Right cardiac atrium (tissue), 5 donors: ENCODE results near the gene ARHGAP35. TPM values are rescaled to one million over a fixed set of nuclear protein-coding genes. Genes with fewer than 3 reads are reported as not detected.
A peak's percentile ranks its signal among the peaks of the same experiment; 100 is the strongest.

Experiments
- ATAC-seq, 2 donors: fragments of 200-7000 bp; cut with Tn5 transposase; one replicate each; pipeline versions ENCODE4 v1.8.0 to v1.9.1; 2020; ENCODE audit warnings: moderate library complexity in 2 of 2, mild to moderate bottlenecking in 1 of 2
- DNase-seq, 3 donors: peaks; one replicate each; pipeline ENCODE4 v3.0.0-alpha.2; 2020
- H3K27ac ChIP-seq: one replicate; pipeline ENCODE4 v1.5.1; 2013; ENCODE audit warnings: mild to moderate bottlenecking, low read length, control low read depth, moderate library complexity
- H3K27me3 ChIP-seq: one replicate; pipeline ENCODE4 v1.6.1; 2013; ENCODE audit not compliant: control insufficient read depth, insufficient read depth
- H3K4me1 ChIP-seq: one replicate; pipeline ENCODE4 v1.6.1; 2013; ENCODE audit warnings: low read length; ENCODE audit not compliant: control insufficient read depth, insufficient read depth
- H3K4me3 ChIP-seq: one replicate; pipeline ENCODE4 v1.5.1; 2013; ENCODE audit warnings: low read length, control low read depth
- H3K9me3 ChIP-seq: one replicate; pipeline ENCODE4 v1.6.1; 2013; ENCODE audit warnings: low read length; ENCODE audit not compliant: control insufficient read depth
- WGBS: extraction: QIAGEN DNeasy Blood & Tissue Kit; methylation state at CpG from one replicate; pipeline ENCODE4 v1.1.7; 2013; 5-methylcytosine and 5-hydroxymethylcytosine counted together
- intact Hi-C, 4 donors: fragments of 100-400 bp; cut with DNase I; formaldehyde crosslinking; loops; one replicate each; pipeline versions ENCODE4 v1.11.0 to v1.14.0; 2022 to 2023
- polyA plus RNA-seq: library from polyadenylated mRNA; stranded (reverse); fragments of 200-250 nt; gene quantifications from one replicate; pipeline ENCODE4 v1.2.3, GENCODE V29; 2013
- total RNA-seq, 4 donors: library from RNA; stranded (reverse); fragmentation: NEBNext Ultra II Directional; extraction: Animal tissue kit (Norgen Biotek cat#: 25700); gene quantifications; one replicate each; pipeline ENCODE4 v1.2.1, GENCODE V29; 2021
- donor health status: healthy with polysubstance abuse.
- donor health status: DM: no; HTN: yes; CAD: no.
- donor health status: DM: no; HTN: no; CAD: no.
- donor health status: DM: no; HTN: yes; CAD: no; lungs with severe emphysema.
- donor health status: DM: yes; HTN: yes; CAD: no.

Gene ARHGAP35
- total and polyA plus RNA-seq, 5 donors = 46.6 to 85.6 (median 75.9) TPM

GRCh38 chr19:46859637-46860124, 1.1 kb upstream of the ARHGAP35 start:
- 13% methylated on average over 18 of the region's 18 CpGs for WGBS
- peaks cover 9% of the 10 kb centered on the region for H3K4me1 ChIP-seq
- no peaks in the 10 kb centered on the region for H3K9me3 ChIP-seq
- H3K27me3 ChIP-seq = no peaks in the 10 kb centered on the region
- intact Hi-C loops = loop anchor here (2.0 to 10.0 kb wide), 5 partner anchors 55 to 133 kb away; no protein-coding TSS in a partner anchor
- DNase-seq = peak; percentile 79 to 88 (median 87)
- H3K27ac ChIP-seq = peak overlapping the region; percentile 66
- ATAC-seq = no peak
- H3K4me3 ChIP-seq = no peak overlapping the region

GRCh38 chr19:46860125-46860845, 512 bp upstream of the ARHGAP35 start:
- Histone ChIP-seq H3K27me3 (no peaks in the 10 kb centered on the region), H3K4me1 (peaks cover 12% of the 10 kb centered on the region), H3K9me3 (no peaks in the 10 kb centered on the region), H3K27ac (peak overlapping the region; percentile 86), H3K4me3 (peak overlapping the region; percentile 100)
- under 1% methylated on average over 89 of the region's 89 CpGs for WGBS
- intact Hi-C loops = loop anchor here in 3 of 4 donors (5.0 to 10.0 kb wide), 4 partner anchors 55 to 132 kb away; no protein-coding TSS in a partner anchor
- DNase-seq = peak; percentile 99 to 100 (median 99)
- ATAC-seq = peak; percentile 93 to 94

- WGBS = 1% methylated on average over 19 of the region's 19 CpGs
- DNase-seq = peak in 2 of 3 donors; percentile 58 to 66
- H3K9me3 ChIP-seq = no peaks in the 10 kb centered on the region
- H3K4me1 ChIP-seq = peaks cover 17% of the 10 kb centered on the region
- H3K27ac ChIP-seq = peak overlapping the region; percentile 82
- H3K4me3 ChIP-seq = peak overlapping the region; percentile 100
- H3K27me3 ChIP-seq = no peaks in the 10 kb centered on the region
- intact Hi-C loops = loop anchor here in 3 of 4 donors (5.0 to 10.0 kb wide), 4 partner anchors 53 to 130 kb away; no protein-coding TSS in a partner anchor
- ATAC-seq = no peak
Measured at GRCh38 chr19:46861691-46862502, 1.1 kb downstream of the ARHGAP35 start.

- Histone ChIP-seq H3K27me3 (no peaks in the 10 kb centered on the region), H3K9me3 (no peaks in the 10 kb centered on the region), H3K4me1 (peaks cover 17% of the 10 kb centered on the region), H3K27ac (peak overlapping the region; percentile 82), H3K4me3 (peak overlapping the region; percentile 100)
- no peak for ATAC-seq
- peak in 1 of 3 donors; percentile 41 for DNase-seq
- WGBS = 8% methylated on average over 9 of the region's 9 CpGs
- intact Hi-C loops = loop anchor here in 3 of 4 donors (5.0 to 10.0 kb wide), 4 partner anchors 52 to 130 kb away; no protein-coding TSS in a partner anchor
Measured at GRCh38 chr19:46862503-46862834, 1.7 kb downstream of the ARHGAP35 start.

- Histone ChIP-seq H3K4me1 (peaks cover 17% of the 10 kb centered on the region), H3K4me3 (peak overlapping the region; percentile 100), H3K9me3 (no peaks in the 10 kb centered on the region), H3K27me3 (no peaks in the 10 kb centered on the region), H3K27ac (peak overlapping the region; percentile 82)
- ATAC-seq = no peak
- peak in 1 of 3 donors; percentile 48 for DNase-seq
- intact Hi-C loops = loop anchor here in 3 of 4 donors (5.0 to 10.0 kb wide), 4 partner anchors 52 to 129 kb away; no protein-coding TSS in a partner anchor
- WGBS = 28% methylated on average over 4 of the region's 4 CpGs
Measured at GRCh38 chr19:46862974-46863632, 2.3 kb downstream of the ARHGAP35 start.

- H3K4me3 ChIP-seq = peak overlapping the region; percentile 100
- ATAC-seq = no peak
Measured at GRCh38 chr19:46863818-46864629, 3.2 kb downstream of the ARHGAP35 start.

GRCh38 chr19:46866407-46867136, 5.8 kb downstream of the ARHGAP35 start:
- Histone ChIP-seq H3K27ac (peak overlapping the region; percentile 42), H3K27me3 (no peaks in the 10 kb centered on the region), H3K4me1 (peaks cover 17% of the 10 kb centered on the region), H3K9me3 (no peaks in the 10 kb centered on the region), H3K4me3 (no peak overlapping the region)
- ATAC-seq (no peak), DNase-seq (no peak)
- 40% methylated on average over 3 of the region's 3 CpGs for WGBS
- intact Hi-C loops = loop anchor here in 3 of 4 donors (10.0 kb wide), 2 partner anchors 48 to 58 kb away; no protein-coding TSS in a partner anchor

More at GRCh38 chr19:46863818-46864629, 3.2 kb downstream of the ARHGAP35 start:
- DNase-seq = peak in 1 of 3 donors; percentile 63
- 21% methylated on average over 6 of the region's 6 CpGs for WGBS
- H3K27me3 ChIP-seq = no peaks in the 10 kb centered on the region
- no peaks in the 10 kb centered on the region for H3K9me3 ChIP-seq
- H3K27ac ChIP-seq = peak overlapping the region; percentile 80
- intact Hi-C loops = loop anchor here in 3 of 4 donors (5.0 to 10.0 kb wide), 4 partner anchors 51 to 128 kb away; no protein-coding TSS in a partner anchor
- H3K4me1 ChIP-seq = peaks cover 17% of the 10 kb centered on the region

- H3K27ac ChIP-seq = no peak overlapping the region
- DNase-seq (no peak), ATAC-seq (no peak)
- H3K4me3 ChIP-seq = no peak overlapping the region
- H3K9me3 ChIP-seq = no peaks in the 10 kb centered on the region
- peaks cover 17% of the 10 kb centered on the region for H3K4me1 ChIP-seq
- no peaks in the 10 kb centered on the region for H3K27me3 ChIP-seq
- 47% methylated on average over 3 of the region's 3 CpGs for WGBS
- intact Hi-C loops = loop anchor here in 3 of 4 donors (10.0 kb wide), 2 partner anchors 48 to 58 kb away; no protein-coding TSS in a partner anchor
Measured at GRCh38 chr19:46867170-46867569, 6.4 kb downstream of the ARHGAP35 start.

- Histone ChIP-seq H3K4me3 (no peak overlapping the region), H3K27ac (no peak overlapping the region), H3K27me3 (no peaks in the 10 kb centered on the region), H3K4me1 (peaks cover 13% of the 10 kb centered on the region), H3K9me3 (no peaks in the 10 kb centered on the region)
- 95% methylated on average over 4 of the region's 4 CpGs for WGBS
- ATAC-seq = no peak
- intact Hi-C loops = loop anchor here in 3 of 4 donors (10.0 kb wide), 2 partner anchors 47 to 57 kb away; no protein-coding TSS in a partner anchor
- no peak for DNase-seq
Measured at GRCh38 chr19:46868025-46868802, 7.4 kb downstream of the ARHGAP35 start.
